ENCODE measurements around the gene PKNOX1.
"Not testable (repeated sequence)": the region's sequence is repeated elsewhere in the genome, so short reads cannot be mapped to it uniquely, and the experiment has no call there.

PKNOX1 gene

DNA sequence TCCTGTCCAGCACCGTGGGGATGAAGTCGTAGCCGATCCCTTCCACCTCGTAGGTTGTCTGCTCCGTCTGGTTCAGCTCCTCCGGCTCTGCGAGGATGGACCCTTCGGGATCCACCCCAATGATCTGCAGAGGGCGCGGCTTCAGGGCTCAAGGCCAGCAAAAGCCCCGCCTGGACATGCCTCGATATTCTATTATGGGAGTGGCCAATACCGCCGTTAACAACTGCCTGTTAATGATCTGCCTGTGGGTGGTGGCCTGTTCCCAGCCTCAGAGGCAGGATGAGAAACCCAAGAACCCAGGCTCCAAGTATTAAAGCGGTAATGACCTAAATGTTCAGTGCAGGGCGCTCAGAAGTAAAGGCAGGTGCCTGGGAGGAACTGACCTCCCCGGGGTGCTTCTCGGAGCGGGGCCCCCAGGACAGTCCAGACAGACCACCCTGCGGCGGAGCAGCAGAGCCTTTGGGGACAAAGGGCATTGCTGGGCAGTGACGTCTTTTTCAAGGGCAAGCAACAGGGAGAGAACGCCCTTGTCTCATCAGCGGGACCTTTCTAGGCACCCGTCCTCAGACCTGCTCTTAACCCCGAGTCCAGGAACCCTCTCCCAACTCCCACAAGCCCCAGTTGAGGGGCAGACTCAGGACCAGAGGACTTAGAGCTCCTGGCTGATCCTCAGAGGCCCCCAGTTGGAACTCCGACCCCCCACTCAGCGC is 88.7 kb downstream of the PKNOX1 start:
- not testable (repeated sequence) for DNase-seq (ENCODE audit: low spot score)

DNA sequence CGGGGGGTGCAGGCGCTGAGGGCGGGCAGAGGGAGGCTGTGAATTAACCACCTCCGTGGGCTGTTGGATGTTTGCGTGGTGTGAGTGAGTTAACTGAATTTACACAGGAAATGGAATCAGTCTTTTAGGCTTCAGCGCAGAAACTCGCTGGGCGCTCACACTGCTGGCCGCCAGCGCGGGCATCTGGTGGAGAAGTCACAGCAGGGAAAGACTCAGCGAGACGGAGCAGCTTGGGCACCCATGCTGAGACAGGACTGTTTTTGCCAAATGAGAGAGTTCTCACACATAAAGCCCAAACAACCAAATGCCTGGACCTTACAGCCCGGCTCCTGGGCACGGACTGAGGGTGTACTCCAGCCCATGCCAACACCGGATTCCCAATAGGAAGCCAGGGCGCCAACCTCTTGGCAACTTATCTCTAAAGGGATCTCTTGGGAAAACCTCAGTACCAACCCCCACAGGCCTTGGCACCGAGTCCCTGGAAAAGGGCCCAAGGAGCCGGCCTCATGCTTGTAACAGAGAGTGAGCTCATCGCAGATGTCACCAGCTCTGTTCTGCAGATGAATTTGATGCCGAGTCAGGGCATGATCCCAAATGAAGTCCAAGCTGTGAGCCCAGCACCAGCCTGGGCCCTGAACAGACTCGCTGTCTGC is 90.0 kb downstream of the PKNOX1 start:
- DNase-seq (ENCODE audit: low spot score): not testable (repeated sequence)

DNA sequence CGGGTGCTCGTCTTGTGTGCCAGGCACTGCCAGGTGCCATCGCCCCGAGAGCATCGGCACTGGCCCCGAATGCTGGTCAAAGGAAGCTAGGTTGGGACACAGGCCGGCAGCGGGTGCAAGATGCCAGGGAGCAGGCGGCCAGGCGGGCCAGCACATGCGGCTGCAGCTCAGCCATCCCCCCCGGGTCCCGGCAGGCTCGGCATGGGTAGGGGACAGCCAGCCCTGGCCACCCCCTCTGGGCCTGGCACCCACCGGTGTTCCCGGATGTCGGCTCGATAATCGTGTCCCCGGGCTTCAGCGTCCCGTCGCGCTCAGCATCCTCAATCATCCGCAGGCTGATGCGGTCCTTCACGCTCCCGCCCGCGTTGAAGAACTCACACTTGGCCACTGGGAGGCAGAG is 91.6 kb downstream of the PKNOX1 start:
- DNase-seq (ENCODE audit: low spot score): not testable (repeated sequence)

DNA sequence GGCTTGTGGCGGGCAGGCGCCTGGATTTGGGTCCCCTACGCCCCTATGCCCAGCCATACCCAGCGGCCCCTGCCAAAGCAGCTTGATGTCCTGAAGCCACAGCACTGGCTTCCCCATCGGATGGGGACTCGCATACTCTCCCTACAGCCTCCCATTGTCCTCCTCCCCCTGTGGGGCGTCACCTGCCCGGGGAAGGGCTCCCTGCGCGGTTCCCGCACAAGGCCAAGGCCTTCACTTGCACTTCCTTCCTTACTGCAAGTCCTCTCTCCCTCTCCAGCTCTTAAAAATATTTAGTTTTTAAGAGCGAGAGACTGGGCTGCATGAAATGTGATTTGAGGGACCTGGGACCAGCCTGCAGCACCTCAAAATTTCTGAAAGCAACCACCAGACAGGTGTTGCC is 92.3 kb downstream of the PKNOX1 start:
- not testable (repeated sequence) for DNase-seq (ENCODE audit: low spot score)

DNA sequence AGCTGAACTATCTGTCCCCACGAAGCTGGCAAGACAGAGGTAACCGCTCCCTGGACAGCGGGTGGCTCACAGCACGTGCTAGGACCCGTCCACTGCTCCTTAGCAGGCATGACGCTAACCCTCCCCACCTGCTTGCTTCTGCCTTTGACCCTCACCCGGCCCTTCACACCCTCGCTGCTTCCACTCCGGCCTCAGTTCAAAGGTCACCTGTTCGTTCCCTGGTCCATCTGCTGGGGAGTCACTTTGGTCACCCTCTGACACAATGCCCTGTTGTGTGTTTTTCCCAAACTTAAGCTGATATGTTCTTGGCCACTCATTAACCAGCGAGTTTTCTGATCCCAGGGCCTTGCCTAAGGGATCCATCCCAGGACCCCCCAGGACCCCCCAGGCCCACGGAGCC is 93.7 kb downstream of the PKNOX1 start:
- not testable (repeated sequence) for DNase-seq (ENCODE audit: low spot score)

DNA sequence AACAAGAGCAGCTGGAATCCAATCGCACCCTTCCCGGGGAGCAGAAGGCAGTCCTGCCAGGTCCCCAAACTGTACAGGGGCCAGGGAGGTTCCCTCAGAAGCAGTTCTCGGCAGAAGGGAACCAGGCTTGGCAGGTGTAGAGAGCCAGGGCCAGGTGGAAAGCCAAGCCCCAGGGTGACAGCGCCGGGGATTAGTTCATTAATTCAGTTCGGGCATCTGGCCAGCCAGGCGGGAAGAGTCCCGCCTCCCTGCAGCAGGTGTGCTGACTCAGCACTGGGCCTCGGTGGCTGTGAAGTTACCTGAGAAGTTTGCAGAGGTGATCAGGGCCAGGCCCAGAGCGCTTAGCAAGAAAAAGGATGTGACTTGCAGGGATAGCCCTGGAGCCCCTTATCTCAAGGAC is 95.3 kb downstream of the PKNOX1 start:
- not testable (repeated sequence) for DNase-seq (ENCODE audit: low spot score)

DNA sequence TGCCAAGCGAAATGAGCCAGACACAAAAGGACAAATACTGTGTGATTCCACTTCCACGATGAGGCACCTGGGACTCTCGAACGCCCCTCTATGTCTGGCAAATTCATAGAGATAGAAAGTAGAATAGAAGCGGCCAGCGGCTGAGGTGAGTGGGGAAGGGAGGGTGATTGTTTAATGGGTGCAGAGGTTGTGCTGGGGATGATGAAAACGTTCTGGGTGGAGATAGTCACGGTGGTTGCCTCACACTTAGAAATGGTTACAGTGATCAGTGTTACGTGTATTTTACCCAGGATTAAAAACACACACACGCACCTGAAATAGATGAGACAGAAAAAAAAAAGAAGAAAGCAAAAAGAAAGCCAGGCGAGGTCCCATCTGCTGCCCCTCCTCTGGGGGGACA is 98.4 kb downstream of the PKNOX1 start:
- not testable (repeated sequence) for DNase-seq (ENCODE audit: low spot score)

DNA sequence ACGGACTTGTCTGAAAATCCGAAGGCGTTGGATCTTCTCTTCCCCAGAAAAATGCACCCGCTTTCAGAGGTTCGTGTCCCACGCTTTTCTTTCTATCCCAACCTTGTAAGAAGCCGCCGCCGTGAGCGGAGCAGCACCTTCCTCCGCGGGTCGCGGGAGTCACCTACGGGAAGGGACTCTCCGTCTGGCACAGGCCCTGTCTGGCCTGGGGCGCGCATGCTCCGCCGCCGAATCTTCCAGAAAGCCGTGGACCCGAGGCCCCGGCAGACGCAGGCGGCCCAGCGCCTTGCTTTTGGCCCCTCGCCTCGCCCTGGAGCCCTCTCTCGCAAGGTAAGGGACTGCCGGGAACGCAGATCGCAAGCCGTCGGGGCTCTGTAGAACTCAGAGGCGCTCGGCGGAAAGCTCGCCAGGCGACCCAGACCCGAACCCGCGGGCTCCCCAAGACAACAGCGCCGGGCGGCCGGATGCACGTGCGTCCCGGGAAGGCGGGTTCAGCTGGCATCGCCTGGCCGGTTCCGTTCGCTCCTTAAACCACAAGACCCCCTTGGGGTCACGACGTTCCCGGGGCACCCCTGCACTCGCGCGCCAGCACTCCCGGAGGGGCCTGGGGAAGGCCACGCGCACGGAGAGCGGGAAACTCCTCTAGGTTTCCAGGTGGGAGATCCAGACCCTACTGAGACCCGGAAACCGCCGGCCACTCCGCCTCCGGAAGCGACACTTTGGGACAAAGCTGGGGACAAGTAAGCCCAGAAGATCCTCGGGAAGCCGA is 100.2 kb downstream of the PKNOX1 start:
- not testable (repeated sequence) for DNase-seq (ENCODE audit: low spot score)

DNA sequence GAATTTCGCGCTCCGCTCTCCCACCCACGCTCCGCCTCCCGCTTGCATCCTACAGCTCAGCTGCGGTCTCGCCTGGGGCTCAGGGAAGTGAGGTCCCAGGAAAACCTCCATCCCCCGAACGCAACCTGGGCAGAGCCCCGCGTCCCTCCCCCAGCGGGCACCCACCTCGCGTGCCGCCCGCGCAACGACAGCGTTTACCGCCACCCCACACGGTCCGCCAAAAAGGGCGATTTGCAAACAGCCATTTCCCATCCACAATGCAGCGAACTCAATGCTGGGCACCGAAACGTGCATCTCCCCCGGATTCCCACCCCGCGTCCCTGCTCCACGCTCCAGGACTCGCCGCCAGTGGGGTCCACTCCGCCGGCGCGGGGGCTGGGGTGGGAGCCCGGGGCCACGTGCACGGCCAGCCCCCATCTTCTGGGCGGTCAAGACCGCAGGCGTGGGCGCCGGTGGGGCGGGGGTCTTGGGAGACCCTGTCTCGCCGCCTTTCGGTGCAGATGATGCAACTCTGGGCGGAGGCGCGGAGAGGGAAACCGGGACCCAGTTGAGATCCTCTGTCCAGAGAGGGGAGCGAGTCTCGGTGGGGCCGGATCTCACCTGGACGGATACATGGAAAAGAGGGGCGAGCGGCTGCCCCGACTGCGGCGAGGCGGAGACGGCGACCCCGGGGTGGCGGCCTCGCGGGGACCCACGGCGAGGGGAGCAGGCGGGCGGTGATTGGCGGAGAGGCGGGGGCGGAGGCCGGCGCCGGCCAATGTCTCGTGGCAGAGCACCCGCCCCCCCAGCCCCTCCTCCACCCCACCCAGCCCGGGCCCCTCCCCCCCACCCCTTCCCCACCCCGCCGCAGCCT is 101.0 kb downstream of the PKNOX1 start, which contains the start of gene CBS:
TSS of gene CBS (minus strand) at position 666 of the 853 bp plus-strand sequence. CDS start 3,642 bp downstream, outside the sequence.
- DNase-seq (ENCODE audit: low spot score): not testable (repeated sequence)

DNA sequence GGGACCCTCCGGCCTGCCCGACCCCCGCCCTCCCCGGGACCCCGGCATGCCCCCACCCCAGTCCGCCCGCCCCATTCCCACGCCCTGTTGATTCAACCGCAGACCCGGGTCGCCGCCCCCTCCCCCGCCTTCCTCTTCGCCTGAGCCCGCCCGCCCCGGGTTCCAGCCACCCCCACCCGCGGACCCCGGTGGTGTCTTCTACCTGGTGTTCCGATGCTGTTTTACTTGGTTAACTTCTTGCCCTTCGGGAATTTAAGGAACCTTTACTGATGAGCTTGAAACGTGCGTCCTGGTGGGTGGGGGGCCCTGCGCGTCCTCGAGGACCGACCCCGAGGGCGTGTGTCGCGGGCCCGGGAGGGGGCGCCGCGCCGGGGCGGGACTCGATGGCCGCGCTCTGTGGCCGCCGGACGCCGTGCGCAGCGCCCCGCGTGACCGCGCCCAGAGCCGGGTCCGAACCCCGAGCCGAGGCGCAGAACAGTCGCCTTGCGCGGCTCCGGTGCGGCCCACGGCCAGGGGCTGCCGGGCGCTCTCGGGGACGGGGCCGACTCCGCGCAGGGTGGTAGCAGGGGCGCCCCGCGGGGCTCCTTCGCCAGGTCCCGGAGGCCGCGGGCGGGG is 101.8 kb downstream of the PKNOX1 start:
- DNase-seq (ENCODE audit: low spot score): not testable (repeated sequence)

DNA sequence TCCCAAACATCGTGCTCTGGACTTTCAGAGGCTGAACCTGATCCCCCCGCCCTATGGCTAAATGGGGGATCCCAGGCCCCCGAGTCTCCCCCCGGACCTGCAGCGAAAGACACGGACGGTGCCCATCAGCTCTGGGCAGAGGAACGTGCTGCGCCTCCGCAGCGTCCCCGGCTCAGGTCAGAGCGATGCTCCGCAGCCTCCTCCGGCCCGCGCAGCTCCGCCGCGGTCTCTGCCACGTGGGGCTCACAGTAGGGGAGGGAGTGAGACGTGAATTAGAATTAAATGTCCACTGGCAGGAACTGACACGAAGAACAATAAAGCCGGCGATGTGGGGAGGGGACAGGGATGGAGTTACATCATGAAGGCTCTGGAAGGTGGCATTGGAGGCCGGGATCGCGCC is 102.3 kb downstream of the PKNOX1 start:
- DNase-seq (ENCODE audit: low spot score): not testable (repeated sequence)

DNA sequence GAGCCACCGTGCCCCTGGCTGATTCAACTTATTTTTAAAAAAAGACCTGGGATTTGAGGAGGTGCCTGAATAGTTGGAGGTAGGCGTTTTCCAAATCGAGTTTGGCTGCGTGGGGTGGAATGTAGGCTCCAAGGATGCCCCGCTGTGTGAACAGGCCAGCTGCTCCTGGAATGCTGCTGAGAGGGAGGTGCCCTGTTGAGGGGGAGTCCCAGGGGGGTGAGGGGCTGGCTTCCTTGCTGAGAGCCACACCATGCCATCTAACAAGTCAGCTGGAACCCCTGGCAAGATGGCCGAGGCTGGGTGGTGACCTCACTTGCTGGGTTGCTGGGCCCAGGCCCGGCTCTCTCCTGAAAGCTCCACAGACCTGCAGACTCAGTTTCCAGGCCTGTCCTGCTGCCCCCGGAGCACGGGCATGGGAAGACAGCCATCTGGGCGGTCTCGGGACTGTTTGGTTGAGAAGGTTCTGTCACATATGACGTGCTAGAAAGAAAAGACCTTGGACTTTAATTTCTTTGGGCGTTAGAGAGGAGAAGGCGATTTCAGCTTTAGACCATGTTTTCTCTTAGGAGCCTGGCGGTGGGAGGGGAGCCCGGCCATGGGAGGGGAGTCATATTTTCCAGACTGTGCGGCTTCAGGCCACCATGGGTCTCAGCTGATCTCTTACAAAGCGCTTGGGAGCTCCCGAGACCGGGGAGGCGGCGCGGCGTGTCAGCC is 108.4 kb downstream of the PKNOX1 start:
- not testable (repeated sequence) for DNase-seq (ENCODE audit: low spot score)
